SK-N-SH (cell line): ENCODE data around the gene WNT6. TPM values are rescaled to one million over a fixed set of nuclear protein-coding genes. Genes with fewer than 3 reads are reported as not detected.

ENCODE experiments used
- CTCF ChIA-PET: fragments of 300-600, 350-600 bp; formaldehyde crosslinking; extraction: SDS; loops from one replicate; lab custom pipeline; 2021; lab: Yijun Ruan, JAX
- POLR2A ChIA-PET: fragments of 350-600 bp; sonication (Branson Sonifier 250); formaldehyde crosslinking; extraction: SDS; loops from one replicate; lab custom pipeline; 2020; ENCODE audit warnings: antibody characterized with exemption, inconsistent platforms; lab: Yijun Ruan, JAX
- DNase-seq: peaks from one replicate; pipeline ENCODE4 v3.0.0; 2012
- H2AFZ ChIP-seq: fragments of 200-600 bp; sonication (generic); 2 replicates; pipeline ENCODE4 v1.8.1; 2016; ENCODE audit warnings: antibody characterized with exemption, mild to moderate bottlenecking, low read depth
- H3F3A ChIP-seq: fragments of 200-600 bp; sonication (generic); replicated peaks from 2 replicates; pipeline ENCODE3; 2016; ENCODE audit warnings: antibody characterized with exemption, mild to moderate bottlenecking; ENCODE audit not compliant: insufficient read depth
- H3K27ac ChIP-seq, 2 experiments: fragments of 200-500 bp in 1 of 2; fragments of 200-600 bp in 1 of 2; sonication (Bioruptor generic) in 1 of 2; sonication (generic), shearing (Covaris generic) in 1 of 2; 2 replicates each; pipeline versions ENCODE4 v1.5.1 to v1.6.1; 2014 to 2016; ENCODE audit warnings: low read depth in 2 of 2, inconsistent platforms in 1 of 2, low read length in 1 of 2, mild to moderate bottlenecking in 1 of 2, mixed read lengths in 1 of 2
- H3K27me3 ChIP-seq: fragments of 200-600 bp; sonication (generic), shearing (Covaris generic); 2 replicates; pipeline ENCODE4 v1.6.1; 2016; ENCODE audit warnings: mixed run types; ENCODE audit not compliant: insufficient read depth
- H3K36me3 ChIP-seq, 2 experiments: fragments of 200-500 bp in 1 of 2; fragments of 200-600 bp in 1 of 2; sonication (Bioruptor generic) in 1 of 2; sonication (generic) in 1 of 2; replicated peaks in 1 of 2; 2 replicates each; pipeline versions ENCODE3 to v1.5.1; 2014 to 2016; ENCODE audit warnings: low read length in 1 of 2, mild to moderate bottlenecking in 1 of 2; ENCODE audit not compliant: insufficient read depth in 2 of 2, control insufficient read depth in 1 of 2
- H3K4me1 ChIP-seq, 2 experiments: fragments of 200-500 bp in 1 of 2; fragments of 200-600 bp in 1 of 2; sonication (Bioruptor generic) in 1 of 2; sonication (generic), shearing (Covaris generic) in 1 of 2; 2 replicates each; pipeline versions ENCODE4 v1.5.1 to v1.6.1; 2014 to 2016; ENCODE audit warnings: low read depth in 1 of 2, low read length in 1 of 2, mixed run types in 1 of 2; ENCODE audit not compliant: insufficient read depth in 2 of 2, control insufficient read depth in 1 of 2
- H3K4me2 ChIP-seq: fragments of 200-600 bp; sonication (generic), shearing (Covaris generic); 2 replicates; pipeline ENCODE4 v1.6.1; 2017; ENCODE audit warnings: mixed run types
- H3K4me3 ChIP-seq, 2 experiments: fragments of 200-500 bp in 1 of 2; fragments of 200-600 bp in 1 of 2; sonication (Bioruptor generic) in 1 of 2; sonication (generic), shearing (Covaris generic) in 1 of 2; 2 replicates each; pipeline versions ENCODE4 v1.5.1 to v1.8.1; 2014 to 2016; ENCODE audit warnings: low read depth in 2 of 2, inconsistent platforms in 1 of 2, low read length in 1 of 2, mild to moderate bottlenecking in 1 of 2, mixed read lengths in 1 of 2, moderate library complexity in 1 of 2
- H3K79me2 ChIP-seq: fragments of 200-600 bp; sonication (generic); 2 replicates; pipeline ENCODE4 v1.8.1; 2017; ENCODE audit warnings: mild to moderate bottlenecking; ENCODE audit not compliant: insufficient read depth
- H3K9ac ChIP-seq: fragments of 200-600 bp; sonication (generic); 2 replicates; pipeline ENCODE4 v1.6.1; 2017; ENCODE audit warnings: mixed run types
- H3K9me2 ChIP-seq: fragments of 200-600 bp; sonication (generic); 2 replicates; pipeline ENCODE4 v1.6.1; 2017; ENCODE audit warnings: mixed run types
- H3K9me3 ChIP-seq: fragments of 200-600 bp; sonication (generic); 2 replicates; pipeline ENCODE4 v1.6.1; 2017; ENCODE audit warnings: mixed run types, mild to moderate bottlenecking, moderate library complexity
- H4K20me1 ChIP-seq: fragments of 200-600 bp; sonication (generic); 2 replicates; pipeline ENCODE4 v1.6.1; 2017; ENCODE audit warnings: mild to moderate bottlenecking, mixed run types; ENCODE audit not compliant: insufficient read depth
- ELF1 ChIP-seq: IDR thresholded peaks from 2 replicates; pipeline ENCODE4 v1.4.0; 2012
- EP300 ChIP-seq, 2 experiments: IDR thresholded peaks; 2 replicates each; pipeline versions ENCODE4 v1.4.0 to v1.6.1; 2012; ENCODE audit warnings: borderline replicate concordance in 1 of 2, low read depth in 1 of 2, low read length in 1 of 2
- FOSL2 ChIP-seq: IDR thresholded peaks from 2 replicates; pipeline ENCODE4 v1.4.0; 2012; ENCODE audit warnings: low read depth, mild to moderate bottlenecking, moderate library complexity, borderline replicate concordance
- FOXJ3 ChIP-seq: sonication (generic); formaldehyde crosslinking; IDR thresholded peaks from 2 replicates; pipeline ENCODE4 v1.5.1; 2020; ENCODE audit warnings: mild to moderate bottlenecking, missing genetic modification reagents
- GABPA ChIP-seq: IDR thresholded peaks from 2 replicates; pipeline ENCODE4 v1.4.0; 2012; ENCODE audit warnings: low read depth, mild to moderate bottlenecking
- GATA2 ChIP-seq: sonication (generic); formaldehyde crosslinking; IDR thresholded peaks from 2 replicates; pipeline ENCODE4 v1.5.0; 2020; ENCODE audit warnings: mild to moderate bottlenecking, missing genetic modification reagents
- IRF3 ChIP-seq: fragments of 150-350 bp; IDR thresholded peaks from 2 replicates; pipeline ENCODE4 v1.6.1; 2016; ENCODE audit warnings: mild to moderate bottlenecking, low read depth, low read length
- JUND ChIP-seq: IDR thresholded peaks from 2 replicates; pipeline ENCODE4 v1.4.0; 2012
- MEF2A ChIP-seq: IDR thresholded peaks from 2 replicates; pipeline ENCODE4 v1.4.0; 2012; ENCODE audit warnings: low read depth, borderline replicate concordance
- MXI1 ChIP-seq: IDR thresholded peaks from 2 replicates; pipeline ENCODE4 v1.6.1; 2012; ENCODE audit warnings: mild to moderate bottlenecking, low read depth, low read length, improper control_type of control experiment
- NFIC ChIP-seq: IDR thresholded peaks from 2 replicates; pipeline ENCODE4 v1.4.0; 2012; ENCODE audit warnings: borderline replicate concordance
- NRF1 ChIP-seq: IDR thresholded peaks from 2 replicates; pipeline ENCODE4 v1.6.1; 2012; ENCODE audit warnings: low read depth, mild to moderate bottlenecking, low read length
- POLR2AphosphoS5 ChIP-seq: IDR thresholded peaks from 2 replicates; pipeline ENCODE4 v1.6.1; 2012; ENCODE audit warnings: low read depth, low read length
- RFX5 ChIP-seq: IDR thresholded peaks from 2 replicates; pipeline ENCODE4 v1.6.1; 2012; ENCODE audit warnings: mild to moderate bottlenecking, improper control_type of control experiment, low read length
- RXRA ChIP-seq: IDR thresholded peaks from 2 replicates; pipeline ENCODE4 v1.4.0; 2012; ENCODE audit warnings: low read depth, mild to moderate bottlenecking, borderline replicate concordance
- SIN3A ChIP-seq: IDR thresholded peaks from 2 replicates; pipeline ENCODE4 v1.6.1; 2012; ENCODE audit warnings: low read depth, mild to moderate bottlenecking, low read length, moderate library complexity, borderline replicate concordance
- TCF12 ChIP-seq: IDR thresholded peaks from 2 replicates; pipeline ENCODE4 v1.4.0; 2012
- USF1 ChIP-seq: IDR thresholded peaks from 2 replicates; pipeline ENCODE4 v1.4.0; 2012; ENCODE audit warnings: low read depth, borderline replicate concordance
- WGBS: methylation state at CpG from one replicate; pipeline ENCODE4 v1.1.6; 2017; ENCODE audit warnings: low lambda C conversion rate; 5-methylcytosine and 5-hydroxymethylcytosine counted together
- polyA plus RNA-seq, 3 experiments: library from polyadenylated mRNA; depleted of rRNA; stranded (reverse); fragments of >200 nt; gene quantifications; 2 replicates each; pipeline ENCODE4 v1.2.3, GENCODE V29; 2012
- TF ChIP-seq, protein P1 (sequence below): IDR thresholded peaks from 2 replicates; pipeline ENCODE4 v1.4.0; 2012; ENCODE audit warnings: low read depth, borderline replicate concordance
- TF ChIP-seq, protein P2 (sequence below): fragments of 150-350 bp; IDR thresholded peaks from 2 replicates; pipeline ENCODE4 v1.6.1; 2017; ENCODE audit warnings: antibody characterized with exemption, low read length, low read depth, borderline replicate concordance

Gene WNT6
- polyA plus RNA-seq, 1 of the 3 experiments (the other 2 are of a cell fraction): 0.08 TPM

DNA sequence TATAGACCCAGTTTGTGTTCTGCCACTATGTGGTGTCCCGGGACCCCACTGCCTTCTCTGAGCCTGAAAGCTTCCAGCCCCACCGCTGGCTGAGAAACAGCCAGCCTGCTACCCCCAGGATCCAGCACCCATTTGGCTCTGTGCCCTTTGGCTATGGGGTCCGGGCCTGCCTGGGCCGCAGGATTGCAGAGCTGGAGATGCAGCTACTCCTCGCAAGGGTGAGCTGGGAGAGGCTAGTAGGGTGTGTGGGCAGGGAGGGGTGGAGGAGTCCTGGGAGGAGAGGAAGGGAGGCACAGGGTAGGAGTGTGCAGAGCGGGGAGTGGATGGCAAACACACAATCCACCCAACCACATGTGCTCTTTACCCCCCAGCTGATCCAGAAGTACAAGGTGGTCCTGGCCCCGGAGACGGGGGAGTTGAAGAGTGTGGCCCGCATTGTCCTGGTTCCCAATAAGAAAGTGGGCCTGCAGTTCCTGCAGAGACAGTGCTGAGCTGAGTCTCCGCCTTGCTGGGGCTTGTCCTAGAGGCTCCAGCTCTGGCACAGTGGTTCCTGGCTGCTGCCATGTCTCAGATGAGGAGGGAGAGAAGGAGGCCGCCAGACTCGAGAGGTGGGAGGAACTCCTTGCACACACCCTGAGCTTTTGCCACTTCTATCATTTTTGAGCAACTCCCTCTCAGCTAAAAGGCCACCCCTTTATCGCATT lies 44.9 kb upstream of the WNT6 start:
- Histone ChIP-seq H3K9ac (no peak overlapping the region), H2AFZ (no peak overlapping the region), H3K4me1 (no peaks in the 10 kb centered on the region; a peak in 1 of 4 replicates), H4K20me1 (no peaks in the 10 kb centered on the region), H3K79me2 (no peaks in the 10 kb centered on the region), H3K4me2 (no peak overlapping the region), H3K27ac (no peak overlapping the region), H3F3A (no peaks in the 10 kb centered on the region), H3K9me3 (no peaks in the 10 kb centered on the region), H3K36me3 (no peaks in the 10 kb centered on the region), H3K4me3 (no peak overlapping the region), H3K9me2 (no peaks in the 10 kb centered on the region), H3K27me3 (no peaks in the 10 kb centered on the region; the same call in 1 of the 2 replicates)
- POLR2A ChIA-PET: no interaction called here
- TF ChIP-seq ELF1 (no peak), GATA2 (CRISPR knock-in tag) (no peak), USF1 (no peak), SIN3A (no peak), JUND (no peak), NFIC (no peak), EP300 (IDR thresholded peaks at IDR 0.05; ENCODE audit: borderline replicate concordance in 1 of 2, low read depth in 1 of 2, low read length in 1 of 2) (no peak), MXI1 (no peak), FOXJ3 (CRISPR knock-in tag) (no peak), GABPA (no peak), POLR2AphosphoS5 (no peak), MEF2A (no peak), NRF1 (no peak), RFX5 (no peak), IRF3 (no peak), TCF12 (no peak), FOSL2 (no peak), RXRA (no peak)
- TF ChIP-seq, protein P1, sequence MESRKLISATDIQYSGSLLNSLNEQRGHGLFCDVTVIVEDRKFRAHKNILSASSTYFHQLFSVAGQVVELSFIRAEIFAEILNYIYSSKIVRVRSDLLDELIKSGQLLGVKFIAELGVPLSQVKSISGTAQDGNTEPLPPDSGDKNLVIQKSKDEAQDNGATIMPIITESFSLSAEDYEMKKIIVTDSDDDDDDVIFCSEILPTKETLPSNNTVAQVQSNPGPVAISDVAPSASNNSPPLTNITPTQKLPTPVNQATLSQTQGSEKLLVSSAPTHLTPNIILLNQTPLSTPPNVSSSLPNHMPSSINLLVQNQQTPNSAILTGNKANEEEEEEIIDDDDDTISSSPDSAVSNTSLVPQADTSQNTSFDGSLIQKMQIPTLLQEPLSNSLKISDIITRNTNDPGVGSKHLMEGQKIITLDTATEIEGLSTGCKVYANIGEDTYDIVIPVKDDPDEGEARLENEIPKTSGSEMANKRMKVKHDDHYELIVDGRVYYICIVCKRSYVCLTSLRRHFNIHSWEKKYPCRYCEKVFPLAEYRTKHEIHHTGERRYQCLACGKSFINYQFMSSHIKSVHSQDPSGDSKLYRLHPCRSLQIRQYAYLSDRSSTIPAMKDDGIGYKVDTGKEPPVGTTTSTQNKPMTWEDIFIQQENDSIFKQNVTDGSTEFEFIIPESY: no peak
- TF ChIP-seq, protein P2, sequence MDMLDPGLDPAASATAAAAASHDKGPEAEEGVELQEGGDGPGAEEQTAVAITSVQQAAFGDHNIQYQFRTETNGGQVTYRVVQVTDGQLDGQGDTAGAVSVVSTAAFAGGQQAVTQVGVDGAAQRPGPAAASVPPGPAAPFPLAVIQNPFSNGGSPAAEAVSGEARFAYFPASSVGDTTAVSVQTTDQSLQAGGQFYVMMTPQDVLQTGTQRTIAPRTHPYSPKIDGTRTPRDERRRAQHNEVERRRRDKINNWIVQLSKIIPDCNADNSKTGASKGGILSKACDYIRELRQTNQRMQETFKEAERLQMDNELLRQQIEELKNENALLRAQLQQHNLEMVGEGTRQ: no peak
- CTCF ChIA-PET: interaction anchor here (1.2 kb wide), 1 partner anchor 33 kb away, joined by 3 read pairs; no protein-coding TSS in a partner anchor
- WGBS: 82% methylated on average over 8 of the region's 13 CpGs
- DNase-seq: no peak
